ENCODE measurements around the gene MLLT3.

MLLT3 gene

DNA sequence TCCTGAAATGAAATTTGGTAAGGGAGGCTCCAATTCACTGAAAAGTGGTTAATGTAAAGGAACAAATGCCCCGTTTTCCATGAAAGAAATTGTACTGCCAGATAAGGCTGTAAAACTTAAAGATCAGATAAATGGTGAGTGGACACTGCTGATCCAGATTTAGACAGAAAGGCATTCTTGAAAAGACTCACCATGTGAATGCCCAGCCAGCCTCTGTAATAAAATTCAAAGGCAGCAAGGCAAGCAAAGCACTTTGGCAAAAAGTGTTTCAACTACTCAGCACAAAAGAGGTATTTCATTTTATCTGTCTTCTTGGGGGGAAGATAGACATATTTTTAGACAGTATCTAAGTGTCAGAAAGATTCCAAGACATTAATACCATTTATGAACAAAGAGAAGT lies 133.6 kb downstream of the MLLT3 start:
- DNase-seq (ENCODE audit: insufficient read length, low spot score) (no peak), FAIRE-seq (no peak)

DNA sequence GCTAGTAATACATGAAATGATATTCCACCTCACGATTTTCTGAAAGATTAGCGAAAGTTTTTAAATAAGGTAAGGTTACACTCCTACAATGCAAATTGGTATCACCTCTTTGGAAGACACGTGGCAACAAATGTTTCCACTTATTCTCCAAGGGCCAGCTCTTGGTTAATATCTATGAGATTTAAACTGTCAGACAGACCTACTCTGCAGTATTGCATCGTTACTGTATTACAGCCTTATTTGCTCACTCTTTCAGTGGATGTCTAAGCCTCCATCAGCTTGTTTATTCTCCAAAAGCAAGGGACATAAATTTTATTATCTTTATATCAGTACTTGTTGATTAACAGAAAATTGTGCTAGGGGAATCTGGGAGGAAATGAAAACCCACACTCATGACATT lies 135.7 kb downstream of the MLLT3 start:
- DNase-seq (ENCODE audit: insufficient read length, low spot score) (no peak), FAIRE-seq (no peak)

- DNase-seq (ENCODE audit: insufficient read length, low spot score): no peak
- no peak for FAIRE-seq
Observed at GRCh38 chr9:20481437-20481836, 140.9 kb downstream of the MLLT3 start.

DNA sequence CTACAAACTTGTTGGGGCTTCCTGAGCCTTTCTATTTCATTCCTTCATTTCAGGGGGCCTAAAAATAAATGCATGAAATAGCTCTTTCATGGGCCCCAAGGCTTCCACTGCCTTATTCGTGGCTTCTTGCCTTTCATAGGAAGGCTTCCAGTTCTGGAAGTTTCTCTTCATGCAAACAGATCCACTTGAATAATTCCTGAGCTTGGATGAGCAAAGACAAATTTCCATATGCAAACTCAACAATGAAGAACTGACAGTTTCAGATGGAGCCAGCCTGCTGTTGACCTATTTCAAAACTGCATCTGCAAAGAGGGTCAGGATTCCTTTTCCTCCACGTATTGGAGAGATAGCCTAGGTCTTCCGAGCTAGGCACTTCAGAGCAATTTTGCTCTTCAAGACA lies 142.1 kb downstream of the MLLT3 start:
- FAIRE-seq (no peak), DNase-seq (ENCODE audit: insufficient read length, low spot score) (no peak)

- FAIRE-seq (peak; percentile 72), DNase-seq (ENCODE audit: insufficient read length, low spot score) (no peak)
Observed at GRCh38 chr9:20479419-20480155, 142.7 kb downstream of the MLLT3 start.

DNA sequence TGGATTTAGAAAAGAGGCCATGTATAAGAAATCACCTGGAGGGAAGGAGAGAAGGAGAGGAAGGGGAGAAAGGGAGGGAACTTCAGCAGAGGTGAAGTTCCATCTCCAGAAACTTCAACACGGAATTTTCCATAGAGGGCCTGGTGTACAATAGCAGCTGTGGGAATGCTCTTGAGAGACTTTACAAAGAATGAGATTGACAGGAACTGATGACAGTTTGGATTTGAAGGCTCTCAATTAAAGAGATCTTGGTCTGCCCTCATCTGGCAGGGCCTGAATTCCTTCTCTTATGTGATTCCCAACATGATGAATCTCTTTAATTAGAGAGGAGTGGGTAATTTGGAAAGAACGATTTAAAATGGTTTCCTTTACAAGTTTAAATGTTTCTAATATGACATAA lies 143.5 kb downstream of the MLLT3 start:
- no peak for DNase-seq (ENCODE audit: insufficient read length, low spot score)
- FAIRE-seq: no peak

DNA sequence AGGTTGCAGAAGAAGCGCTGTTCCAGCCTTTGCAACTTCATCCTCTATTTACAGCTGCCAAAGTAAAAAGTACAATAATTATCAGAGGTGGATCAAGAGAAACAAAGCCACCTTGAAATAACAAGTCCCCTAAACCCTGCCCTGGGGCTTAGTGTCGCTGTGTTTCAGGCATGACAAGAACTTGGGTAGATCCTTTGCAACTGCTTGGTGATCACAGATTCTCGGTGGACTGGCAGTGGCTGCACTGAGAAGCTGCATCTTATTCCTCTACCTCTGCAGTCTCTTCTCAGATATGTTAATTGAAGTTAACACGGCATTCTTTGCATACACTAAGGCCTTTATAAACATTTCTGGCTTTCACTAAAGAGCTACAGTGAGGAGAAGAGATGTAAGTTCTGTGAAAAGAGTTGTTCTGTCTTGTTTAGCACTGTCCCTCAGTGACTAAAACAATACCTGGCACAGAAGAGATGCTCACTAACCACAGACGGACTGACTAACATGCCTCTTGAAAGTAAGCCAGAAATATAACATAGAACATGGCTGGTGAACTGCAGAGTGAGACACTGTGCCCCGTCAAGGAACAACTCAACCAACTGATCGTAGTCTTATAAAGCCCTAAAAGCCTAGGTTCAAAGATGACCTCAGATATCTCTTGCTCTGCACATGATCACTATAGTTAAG lies 144.2 kb downstream of the MLLT3 start:
- DNase-seq (ENCODE audit: insufficient read length, low spot score) (no peak), FAIRE-seq (no peak)

DNA sequence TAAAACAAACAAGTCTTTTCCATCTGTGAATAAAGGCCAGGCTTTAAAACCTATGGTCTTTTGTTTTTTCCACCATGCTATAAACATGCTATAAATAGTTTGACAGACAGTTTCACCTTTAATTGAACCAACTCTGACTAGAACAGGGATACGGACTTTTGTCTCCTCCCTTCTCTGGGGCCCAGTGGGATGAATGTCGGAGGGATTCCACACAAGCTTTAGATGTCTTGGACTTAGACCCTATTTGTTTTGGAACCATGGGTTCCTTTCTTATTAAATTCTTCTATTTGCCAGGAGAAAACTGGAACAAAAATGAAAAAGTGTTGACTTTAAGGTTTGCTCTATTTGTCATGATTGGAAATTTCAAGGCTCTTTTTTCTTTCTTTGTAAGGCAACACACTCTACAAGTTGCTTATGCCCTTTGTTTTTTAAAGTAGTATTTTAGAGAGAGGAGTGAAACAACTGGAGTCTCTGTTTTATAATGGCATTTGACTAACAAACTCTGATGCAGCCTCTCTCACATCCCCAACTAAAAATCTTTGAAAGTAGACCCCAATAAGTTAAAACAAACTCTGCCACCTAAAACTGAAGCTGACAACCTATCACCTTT lies 145.3 kb downstream of the MLLT3 start:
- FAIRE-seq: peak; percentile 49

GRCh38 chr9:20474496-20474895 lies 147.8 kb downstream of the MLLT3 start:
- DNase-seq (ENCODE audit: insufficient read length, low spot score) (no peak), FAIRE-seq (no peak)

More for the DNA sequence above, 145.3 kb downstream of the MLLT3 start:
- no peak for DNase-seq (ENCODE audit: insufficient read length, low spot score)

DNA sequence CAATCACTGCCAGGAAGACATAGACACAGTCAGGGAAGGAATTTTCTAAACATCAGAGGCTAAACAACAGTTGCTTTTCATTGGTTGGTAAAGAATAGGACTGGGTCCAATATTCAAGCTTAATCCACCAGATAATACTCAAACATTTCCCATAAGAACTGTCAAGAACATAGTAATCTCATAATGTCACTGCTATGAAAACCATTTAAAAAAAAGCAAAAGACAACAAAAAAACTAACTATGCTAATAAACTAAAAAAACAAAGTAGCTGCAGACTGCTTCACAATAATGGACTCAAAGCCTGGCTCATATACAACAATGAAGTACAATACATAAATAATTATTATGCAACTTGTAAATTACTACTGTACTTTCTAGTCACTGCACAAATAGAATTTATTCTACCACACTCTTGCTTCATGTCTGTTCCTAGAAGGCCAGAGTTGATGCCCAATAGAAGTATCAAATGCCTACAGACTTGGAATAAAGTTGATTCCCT lies 148.7 kb downstream of the MLLT3 start:
- no peak for DNase-seq (ENCODE audit: insufficient read length, low spot score)
- no peak for FAIRE-seq

DNA sequence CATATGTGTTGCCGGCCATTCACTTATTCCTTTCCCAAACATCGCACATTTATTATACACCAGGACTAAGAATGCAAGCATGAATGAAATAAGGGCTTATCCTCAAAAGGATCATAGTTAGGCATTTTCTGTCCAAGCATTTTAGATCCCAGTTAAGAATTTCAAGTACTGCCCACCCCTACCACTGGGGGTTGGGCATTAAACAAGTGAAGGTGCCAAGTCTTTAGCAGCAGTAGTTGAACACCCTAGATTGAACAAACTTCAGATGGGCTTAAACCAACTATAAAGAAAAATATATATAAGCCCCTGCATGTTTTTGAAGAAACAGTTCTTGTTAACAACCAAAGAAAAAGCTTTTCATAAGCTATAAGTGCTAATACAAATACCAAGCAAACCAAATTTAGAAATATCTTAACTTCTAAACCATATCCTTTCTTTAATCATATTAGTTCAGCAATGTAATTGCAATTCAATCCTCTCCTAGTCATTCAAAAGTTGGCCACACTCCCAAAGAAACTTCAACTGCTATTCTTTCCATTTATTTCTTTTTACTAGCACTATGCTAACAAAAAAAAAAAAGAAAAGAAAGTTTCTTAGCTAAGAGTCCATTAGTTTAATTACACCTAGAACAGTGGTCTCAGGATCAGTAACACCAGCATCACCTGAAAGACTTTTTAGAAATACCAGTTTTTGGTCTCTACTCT lies 149.8 kb downstream of the MLLT3 start:
- DNase-seq (ENCODE audit: insufficient read length, low spot score) (no peak), FAIRE-seq (no peak)

DNA sequence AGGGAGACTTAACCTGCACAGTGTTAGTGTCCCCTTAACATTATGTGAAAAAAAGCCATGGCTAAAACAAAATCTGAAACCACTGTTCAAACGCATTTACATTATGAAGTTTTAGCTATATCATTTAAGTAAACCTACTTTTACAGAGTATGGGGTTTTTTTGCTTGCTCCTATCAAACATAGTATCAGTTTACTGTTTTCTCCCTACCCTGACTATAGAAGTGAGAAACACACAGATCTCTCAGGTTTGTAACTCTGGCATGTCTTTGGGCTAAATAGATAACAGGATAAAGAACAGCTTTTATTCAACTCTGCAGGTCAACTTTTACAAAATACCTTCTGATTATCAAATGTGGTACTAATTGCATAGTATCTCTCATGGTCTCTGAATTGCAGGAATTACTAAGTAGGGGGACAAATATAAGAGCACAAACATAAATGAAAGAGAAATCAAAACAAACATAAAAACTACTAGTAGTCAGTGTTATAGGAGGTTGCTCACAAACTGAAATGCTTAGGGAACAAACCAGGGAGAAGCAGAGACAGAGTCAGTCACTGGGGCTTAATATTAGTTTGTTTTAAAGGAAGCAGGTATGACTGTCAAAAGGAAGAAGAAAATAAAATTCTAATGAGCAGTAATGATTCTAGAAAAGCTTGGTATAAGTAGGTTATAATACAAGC lies 155.8 kb downstream of the MLLT3 start:
- FAIRE-seq: no peak

DNA sequence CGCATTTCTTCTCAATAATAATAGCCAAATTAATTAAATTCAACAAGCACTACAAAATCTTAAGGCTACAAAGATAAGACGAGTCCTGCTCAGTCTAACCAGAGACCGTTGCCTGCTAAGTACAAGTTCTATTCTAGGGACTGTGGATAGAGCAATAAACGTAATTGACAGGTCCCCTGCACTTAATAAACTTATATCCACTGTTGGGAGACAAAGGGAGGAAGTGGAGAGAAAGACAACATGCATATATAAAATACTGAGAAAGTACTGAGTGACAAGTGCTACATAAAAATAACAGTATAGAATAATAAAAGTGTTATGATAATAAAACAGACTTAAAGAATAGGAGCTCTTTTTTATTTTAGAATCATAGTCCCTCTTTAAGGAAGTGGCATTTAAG lies 158.1 kb downstream of the MLLT3 start:
- FAIRE-seq: no peak
- DNase-seq (ENCODE audit: insufficient read length, low spot score): no peak

More for the DNA sequence above, 155.8 kb downstream of the MLLT3 start:
- DNase-seq (ENCODE audit: insufficient read length, low spot score): no peak

- no peak for DNase-seq (ENCODE audit: insufficient read length, low spot score)
- FAIRE-seq: no peak
Observed at GRCh38 chr9:20463823-20464222, 158.5 kb downstream of the MLLT3 start.

- FAIRE-seq: peak; percentile 33
- DNase-seq (ENCODE audit: insufficient read length, low spot score): no peak
Observed at GRCh38 chr9:20462410-20462809, 159.9 kb downstream of the MLLT3 start.

GRCh38 chr9:20447291-20447690 lies 175.0 kb downstream of the MLLT3 start:
- no peak for DNase-seq (ENCODE audit: insufficient read length, low spot score)
- peak; percentile 8 for FAIRE-seq

DNA sequence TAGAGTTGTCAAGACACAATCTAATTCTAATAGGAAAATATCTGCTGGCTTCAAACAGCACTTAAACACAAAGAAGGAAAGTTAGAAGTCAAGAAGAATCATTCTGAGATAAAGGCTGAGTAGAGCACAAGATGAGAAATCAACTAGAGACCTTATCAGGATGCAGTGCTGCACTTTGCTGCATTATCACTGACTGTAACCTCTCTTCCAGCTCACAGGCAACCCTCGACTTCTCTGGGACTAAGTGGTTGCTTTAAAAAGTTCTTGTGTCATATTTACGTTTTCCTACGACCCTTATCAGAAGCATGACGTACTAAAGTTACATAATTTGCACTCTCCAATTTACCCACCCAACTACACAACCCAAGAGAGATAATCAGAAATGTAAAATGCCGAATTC lies 176.1 kb downstream of the MLLT3 start:
- FAIRE-seq (peak; percentile 56), DNase-seq (ENCODE audit: insufficient read length, low spot score) (no peak)

DNA sequence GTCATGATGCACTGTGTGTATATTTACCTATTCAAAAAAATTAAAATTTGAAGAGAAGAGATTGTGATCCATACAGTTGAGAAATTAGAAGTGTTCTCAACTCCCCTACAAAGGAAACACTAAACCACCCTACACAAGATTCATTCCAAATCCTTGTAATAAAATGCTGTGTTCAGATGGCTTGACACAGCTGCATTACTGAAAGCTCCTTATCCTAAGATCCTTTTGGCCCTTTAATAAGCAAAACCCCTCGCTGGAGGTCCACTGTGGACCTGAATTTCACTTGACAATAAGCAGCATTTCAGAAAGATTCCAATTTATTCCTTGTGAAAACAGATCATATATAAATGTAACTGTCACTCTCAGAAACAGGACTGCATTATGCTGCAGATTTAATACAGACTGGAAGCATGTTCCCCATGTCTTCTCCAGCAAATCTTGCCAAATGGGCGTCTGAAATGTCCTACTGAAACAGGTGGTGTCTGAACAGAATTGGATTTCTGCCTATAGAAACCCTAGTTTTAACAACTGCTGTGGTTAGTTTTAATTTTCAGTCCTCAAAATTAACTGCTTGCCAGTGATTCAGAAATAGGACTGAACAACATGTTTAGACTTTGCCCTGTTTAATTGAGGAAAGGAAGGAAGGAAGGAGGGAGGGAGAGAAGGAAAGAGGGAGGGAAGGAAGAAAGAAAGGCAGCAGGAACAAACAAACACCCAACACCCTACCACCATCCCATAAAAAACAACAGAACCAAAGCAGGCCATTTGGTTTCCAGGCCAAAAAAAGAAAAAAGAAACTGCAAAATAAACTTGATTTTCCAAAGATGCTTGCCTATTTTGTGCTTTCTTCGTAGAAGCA lies 179.6 kb downstream of the MLLT3 start:
- DNase-seq (ENCODE audit: insufficient read length, low spot score): no peak
- FAIRE-seq: peak; percentile 39

GRCh38 chr9:20441711-20442423 lies 180.4 kb downstream of the MLLT3 start:
- DNase-seq (ENCODE audit: insufficient read length, low spot score) (no peak), FAIRE-seq (peak; percentile 45)
